Measurements from ENCODE around the gene WNT7B.

WNT7B gene

GRCh38 chr22:45952151-45952550 is 24.8 kb downstream of the WNT7B start:
- no peak overlapping the region for H2AFZ ChIP-seq (ENCODE audit: low read depth, low read length)
- no peak overlapping the region for H3K23ac ChIP-seq (ENCODE audit: low read length in 2 of 2)
- H2BK120ac ChIP-seq (ENCODE audit: low read depth, low read length) = no peak overlapping the region
- no peak overlapping the region for H4K8ac ChIP-seq (ENCODE audit: low read length)
- H3K27ac ChIP-seq (ENCODE audit: low read length, poor library complexity, severe bottlenecking) = no peak overlapping the region
- H2BK5ac ChIP-seq (ENCODE audit: low read depth, low read length, poor library complexity, severe bottlenecking) = no peak overlapping the region
- no peak overlapping the region for H2BK15ac ChIP-seq (ENCODE audit: low read depth, poor library complexity, severe bottlenecking)
- no peak overlapping the region for H3K4ac ChIP-seq (ENCODE audit: low read depth in 1 of 2, low read length in 2 of 2)
- peaks cover 0 to 86% of the 10 kb centered on the region in 2 experiments for H3K27me3 ChIP-seq (ENCODE audit: control insufficient read depth in 1 of 2, insufficient read depth in 1 of 2, low read length in 2 of 2)
- no peak overlapping the region for H3K4me2 ChIP-seq (ENCODE audit: low read length, poor library complexity, severe bottlenecking)
- H3K9ac ChIP-seq (ENCODE audit: low read length) = no peak overlapping the region
- peaks cover 35% of the 10 kb centered on the region for H3K4me1 ChIP-seq (ENCODE audit: control insufficient read depth, insufficient read depth, low read depth, low read length)
- H3K18ac ChIP-seq (ENCODE audit: low read depth in 1 of 2, low read length in 2 of 2) = no peak overlapping the region
- H2BK12ac ChIP-seq (ENCODE audit: low read length in 2 of 2) = no peak overlapping the region
- peaks cover 28% of the 10 kb centered on the region for H3K79me1 ChIP-seq (replicated peaks; ENCODE audit: low read length, poor library complexity, severe bottlenecking)
- H3K36me3 ChIP-seq (ENCODE audit: control insufficient read depth in 1 of 2, insufficient read depth in 2 of 2, low read depth in 1 of 2, low read length in 2 of 2) = peaks cover 0 to 39% of the 10 kb centered on the region in 2 experiments
- no peak for DNase-seq
- 87% methylated on average over 15 of the region's 15 CpGs for WGBS
- no peak overlapping the region for H4K91ac ChIP-seq (ENCODE audit: low read length)
- H3K4me3 ChIP-seq (ENCODE audit: insufficient read depth in 1 of 2, low read depth in 1 of 2, low read length in 2 of 2) = no peak overlapping the region
- peaks cover 3% of the 10 kb centered on the region for H3K9me3 ChIP-seq (ENCODE audit: control insufficient read depth, low read length)
- H2AK5ac ChIP-seq (ENCODE audit: low read length, severe bottlenecking) = no peak overlapping the region
- H3K14ac ChIP-seq (ENCODE audit: low read length in 2 of 2) = no peak overlapping the region

- H2BK12ac ChIP-seq (ENCODE audit: low read length in 2 of 2) = no peak overlapping the region
- H3K18ac ChIP-seq (ENCODE audit: low read depth in 1 of 2, low read length in 2 of 2) = no peak overlapping the region
- no peak overlapping the region for H4K91ac ChIP-seq (ENCODE audit: low read length)
- no peak overlapping the region for H3K4ac ChIP-seq (ENCODE audit: low read depth in 1 of 2, low read length in 2 of 2)
- no peak overlapping the region for H2BK15ac ChIP-seq (ENCODE audit: low read depth, poor library complexity, severe bottlenecking)
- no peak overlapping the region for H2BK120ac ChIP-seq (ENCODE audit: low read depth, low read length)
- no peak overlapping the region for H3K27ac ChIP-seq (ENCODE audit: low read length, poor library complexity, severe bottlenecking)
- DNase-seq = no peak
- no peak overlapping the region for H3K4me2 ChIP-seq (ENCODE audit: low read length, poor library complexity, severe bottlenecking)
- WGBS = 97% methylated on average over 21 of the region's 23 CpGs
- H3K23ac ChIP-seq (ENCODE audit: low read length in 2 of 2) = no peak overlapping the region
- no peak overlapping the region for H2AK5ac ChIP-seq (ENCODE audit: low read length, severe bottlenecking)
- H3K27me3 ChIP-seq (ENCODE audit: control insufficient read depth in 1 of 2, insufficient read depth in 1 of 2, low read length in 2 of 2) = peaks cover 0 to 86% of the 10 kb centered on the region in 2 experiments
- H3K79me1 ChIP-seq (replicated peaks; ENCODE audit: low read length, poor library complexity, severe bottlenecking) = peaks cover 30% of the 10 kb centered on the region
- H3K36me3 ChIP-seq (ENCODE audit: control insufficient read depth in 1 of 2, insufficient read depth in 2 of 2, low read depth in 1 of 2, low read length in 2 of 2) = peaks cover 0 to 45% of the 10 kb centered on the region in 2 experiments
- H3K14ac ChIP-seq (ENCODE audit: low read length in 2 of 2) = no peak overlapping the region
- no peak overlapping the region for H3K9ac ChIP-seq (ENCODE audit: low read length)
- H2AFZ ChIP-seq (ENCODE audit: low read depth, low read length) = no peak overlapping the region
- peaks cover 3% of the 10 kb centered on the region for H3K9me3 ChIP-seq (ENCODE audit: control insufficient read depth, low read length)
- H3K4me1 ChIP-seq (ENCODE audit: control insufficient read depth, insufficient read depth, low read depth, low read length) = peaks cover 37% of the 10 kb centered on the region
- H2BK5ac ChIP-seq (ENCODE audit: low read depth, low read length, poor library complexity, severe bottlenecking) = no peak overlapping the region
- H4K8ac ChIP-seq (ENCODE audit: low read length) = no peak overlapping the region
- H3K4me3 ChIP-seq (ENCODE audit: insufficient read depth in 1 of 2, low read depth in 1 of 2, low read length in 2 of 2) = no peak overlapping the region
Measured at GRCh38 chr22:45949891-45950290, 27.1 kb downstream of the WNT7B start.

GRCh38 chr22:45949258-45949870 is 27.6 kb downstream of the WNT7B start:
- peaks cover 0 to 50% of the 10 kb centered on the region in 2 experiments for H3K36me3 ChIP-seq (ENCODE audit: control insufficient read depth in 1 of 2, insufficient read depth in 2 of 2, low read depth in 1 of 2, low read length in 2 of 2)

GRCh38 chr22:45948081-45948648 is 28.8 kb downstream of the WNT7B start:
- no peak for DNase-seq
- Histone ChIP-seq H3K23ac (ENCODE audit: low read length in 2 of 2) (no peak overlapping the region), H2AK5ac (ENCODE audit: low read length, severe bottlenecking) (no peak overlapping the region), H3K4ac (ENCODE audit: low read depth in 1 of 2, low read length in 2 of 2) (no peak overlapping the region), H3K36me3 (ENCODE audit: control insufficient read depth in 1 of 2, insufficient read depth in 2 of 2, low read depth in 1 of 2, low read length in 2 of 2) (peaks cover 0 to 60% of the 10 kb centered on the region in 2 experiments), H2BK15ac (ENCODE audit: low read depth, poor library complexity, severe bottlenecking) (no peak overlapping the region), H3K18ac (ENCODE audit: low read depth in 1 of 2, low read length in 2 of 2) (no peak overlapping the region), H3K14ac (ENCODE audit: low read length in 2 of 2) (no peak overlapping the region), H3K9me3 (ENCODE audit: control insufficient read depth, low read length) (no peaks in the 10 kb centered on the region), H3K4me2 (ENCODE audit: low read length, poor library complexity, severe bottlenecking) (no peak overlapping the region), H3K79me1 (replicated peaks; ENCODE audit: low read length, poor library complexity, severe bottlenecking) (peaks cover 39% of the 10 kb centered on the region), H3K9ac (ENCODE audit: low read length) (no peak overlapping the region), H2BK120ac (ENCODE audit: low read depth, low read length) (no peak overlapping the region), H2AFZ (ENCODE audit: low read depth, low read length) (no peak overlapping the region), H3K4me3 (ENCODE audit: insufficient read depth in 1 of 2, low read depth in 1 of 2, low read length in 2 of 2) (no peak overlapping the region), H3K4me1 (ENCODE audit: control insufficient read depth, insufficient read depth, low read depth, low read length) (peaks cover 45% of the 10 kb centered on the region), H4K8ac (ENCODE audit: low read length) (no peak overlapping the region), H2BK5ac (ENCODE audit: low read depth, low read length, poor library complexity, severe bottlenecking) (no peak overlapping the region), H2BK12ac (ENCODE audit: low read length in 2 of 2) (no peak overlapping the region), H3K27me3 (ENCODE audit: control insufficient read depth in 1 of 2, insufficient read depth in 1 of 2, low read length in 2 of 2) (peaks cover 0 to 71% of the 10 kb centered on the region in 2 experiments), H3K27ac (ENCODE audit: low read length, poor library complexity, severe bottlenecking) (no peak overlapping the region), H4K91ac (ENCODE audit: low read length) (no peak overlapping the region)
- WGBS = 88% methylated on average over 21 of the region's 21 CpGs

More at GRCh38 chr22:45949258-45949870, 27.6 kb downstream of the WNT7B start:
- Histone ChIP-seq H3K18ac (ENCODE audit: low read depth in 1 of 2, low read length in 2 of 2) (no peak overlapping the region), H3K4me2 (ENCODE audit: low read length, poor library complexity, severe bottlenecking) (no peak overlapping the region), H3K4me3 (ENCODE audit: insufficient read depth in 1 of 2, low read depth in 1 of 2, low read length in 2 of 2) (no peak overlapping the region), H2BK5ac (ENCODE audit: low read depth, low read length, poor library complexity, severe bottlenecking) (no peak overlapping the region), H3K27ac (ENCODE audit: low read length, poor library complexity, severe bottlenecking) (no peak overlapping the region), H3K27me3 (ENCODE audit: control insufficient read depth in 1 of 2, insufficient read depth in 1 of 2, low read length in 2 of 2) (peaks cover 0 to 81% of the 10 kb centered on the region in 2 experiments), H2BK120ac (ENCODE audit: low read depth, low read length) (no peak overlapping the region), H3K4ac (ENCODE audit: low read depth in 1 of 2, low read length in 2 of 2) (no peak overlapping the region), H3K9me3 (ENCODE audit: control insufficient read depth, low read length) (peaks cover 3% of the 10 kb centered on the region), H4K91ac (ENCODE audit: low read length) (no peak overlapping the region), H3K4me1 (ENCODE audit: control insufficient read depth, insufficient read depth, low read depth, low read length) (peaks cover 40% of the 10 kb centered on the region), H3K14ac (ENCODE audit: low read length in 2 of 2) (no peak overlapping the region), H2BK15ac (ENCODE audit: low read depth, poor library complexity, severe bottlenecking) (no peak overlapping the region), H3K79me1 (replicated peaks; ENCODE audit: low read length, poor library complexity, severe bottlenecking) (peaks cover 32% of the 10 kb centered on the region), H3K23ac (ENCODE audit: low read length in 2 of 2) (no peak overlapping the region), H3K9ac (ENCODE audit: low read length) (no peak overlapping the region), H2AK5ac (ENCODE audit: low read length, severe bottlenecking) (no peak overlapping the region), H2AFZ (ENCODE audit: low read depth, low read length) (no peak overlapping the region), H4K8ac (ENCODE audit: low read length) (no peak overlapping the region), H2BK12ac (ENCODE audit: low read length in 2 of 2) (no peak overlapping the region)
- WGBS = 82% methylated on average over 21 of the region's 22 CpGs
- DNase-seq = no peak
